GM12878 (cell line): ENCODE data around the gene CNKSR3. TPM values are rescaled to one million over a fixed set of nuclear protein-coding genes. Genes with fewer than 3 reads are reported as not detected.

Experiments
- ATAC-seq: fragments of 200-7000 bp; cut with Tn5 transposase; 3 replicates; pipeline ENCODE4 v1.9.1; 2020; ENCODE audit warnings: mild to moderate bottlenecking, moderate library complexity
- BruUV-seq: library from RNA; stranded (reverse); fragments of 400-500 nt; replicated peaks from 2 replicates; lab custom pipeline; 2021; lab: Mats Ljungman, UMichigan
- CTCF ChIA-PET: fragments of 300-600 bp; sonication (Branson Sonifier 250); formaldehyde crosslinking; extraction: SDS; loops from one replicate; lab custom pipeline; 2021; ENCODE audit warnings: inconsistent platforms; lab: Yijun Ruan, JAX
- POLR2A ChIA-PET: fragments of 350-600 bp; formaldehyde crosslinking; extraction: SDS; loops from one replicate; lab custom pipeline; 2021; ENCODE audit warnings: inconsistent platforms; lab: Charles Lee
- RAD21 ChIA-PET: fragments of 300-600 bp; sonication (Branson Sonifier 250); formaldehyde crosslinking; loops from one replicate; lab custom pipeline; 2023; ENCODE audit warnings: antibody characterized with exemption; ENCODE audit not compliant: unreplicated experiment; lab: Charles Lee
- SMC1A ChIA-PET: fragments of 300-600 bp; sonication (Branson Sonifier 250); formaldehyde crosslinking; loops from one replicate; lab custom pipeline; 2023; ENCODE audit not compliant: unreplicated experiment, uncharacterized antibody; lab: Charles Lee
- DNase-seq: peaks from one replicate; pipeline ENCODE4 v3.0.0-alpha.2; 2011; ENCODE audit warnings: low read depth, low spot score
- FAIRE-seq: peaks from 3 replicates; lab custom pipeline; 2011; peaks lifted over from hg19 to GRCh38; lab: Jason Lieb, UNC
- H2AFZ ChIP-seq: 2 replicates; pipeline ENCODE4 v1.6.0; 2011; ENCODE audit warnings: low read depth, low read length, control low read depth; ENCODE audit not compliant: control insufficient read depth
- H3K27ac ChIP-seq: 2 replicates; pipeline ENCODE4 v1.5.1; 2011; ENCODE audit warnings: control low read depth; ENCODE audit not compliant: control insufficient read depth, insufficient read depth
- H3K27me3 ChIP-seq, 2 experiments: replicated peaks in 1 of 2; 2 replicates each; pipeline versions ENCODE4 v1.6.0 to v1.6.1; 2011; ENCODE audit warnings: low read length in 1 of 2; ENCODE audit not compliant: control insufficient read depth in 2 of 2, insufficient read depth in 2 of 2
- H3K36me3 ChIP-seq, 2 experiments: 2 replicates each; pipeline ENCODE4 v1.5.1; 2011; ENCODE audit warnings: low read length in 1 of 2; ENCODE audit not compliant: control insufficient read depth in 2 of 2, insufficient read depth in 2 of 2
- H3K4me1 ChIP-seq: 2 replicates; pipeline ENCODE4 v1.6.1; 2011; ENCODE audit warnings: mild to moderate bottlenecking, low read length, moderate library complexity, mixed read lengths; ENCODE audit not compliant: control insufficient read depth, insufficient read depth
- H3K4me2 ChIP-seq: 2 replicates; pipeline ENCODE4 v1.6.0; 2011; ENCODE audit warnings: control low read depth; ENCODE audit not compliant: control insufficient read depth, insufficient read depth
- H3K4me3 ChIP-seq: fragments of 200-600 bp; sonication (generic); 2 replicates; pipeline ENCODE4 v1.5.1; 2016
- H3K79me2 ChIP-seq: 2 replicates; pipeline ENCODE4 v1.6.0; 2011; ENCODE audit warnings: low read length; ENCODE audit not compliant: control insufficient read depth, insufficient read depth
- H3K9ac ChIP-seq: 2 replicates; pipeline ENCODE4 v1.8.0; 2011; ENCODE audit warnings: low read length, control low read depth, mixed read lengths; ENCODE audit not compliant: control insufficient read depth, insufficient read depth
- H3K9me3 ChIP-seq: replicated peaks from 3 replicates; pipeline ENCODE4 v1.5.1; 2011; ENCODE audit warnings: mild to moderate bottlenecking, low read length; ENCODE audit not compliant: control insufficient read depth, insufficient read depth
- H4K20me1 ChIP-seq: 2 replicates; pipeline ENCODE4 v1.6.0; 2011; ENCODE audit not compliant: control insufficient read depth, insufficient read depth
- ATF2 ChIP-seq: IDR thresholded peaks from 2 replicates; pipeline ENCODE4 v1.6.1; 2012; ENCODE audit warnings: low read length, inconsistent platforms
- CREM ChIP-seq: IDR thresholded peaks from 2 replicates; pipeline ENCODE4 v1.6.1; 2014; ENCODE audit warnings: antibody characterized with exemption, low read depth
- KAT2A ChIP-seq: conservative IDR thresholded peaks from 2 replicates; pipeline ENCODE4 v1.6.1; 2011; ENCODE audit warnings: low read depth, low read length; ENCODE audit not compliant: control insufficient read depth
- MYB ChIP-seq: fragments of 150-350 bp; IDR thresholded peaks from 2 replicates; pipeline ENCODE4 v1.6.1; 2014; ENCODE audit warnings: mild to moderate bottlenecking, low read depth, low read length, borderline replicate concordance
- RCOR1 ChIP-seq: conservative IDR thresholded peaks from 2 replicates; pipeline ENCODE4 v1.6.1; 2012; ENCODE audit warnings: low read depth, low read length, improper control_type of control experiment
- SKIL ChIP-seq: fragments of 450-650 bp; IDR thresholded peaks from 2 replicates; pipeline ENCODE4 v1.6.1; 2017; ENCODE audit warnings: mild to moderate bottlenecking, low read depth, inconsistent platforms; ENCODE audit not compliant: poor library complexity, severe bottlenecking
- TBL1XR1 ChIP-seq: IDR thresholded peaks from 2 replicates; pipeline ENCODE4 v1.6.1; 2012; ENCODE audit warnings: low read depth, low read length, improper control_type of control experiment
- ZNF274 ChIP-seq: IDR thresholded peaks from one replicate; pipeline ENCODE4 v1.8.0; 2011; ENCODE audit not compliant: insufficient read length, insufficient read depth
- ZSCAN29 ChIP-seq: fragments of 450-650 bp; IDR thresholded peaks from 2 replicates; pipeline ENCODE4 v1.6.1; 2017; ENCODE audit warnings: mild to moderate bottlenecking, moderate library complexity
- WGBS: methylation state at CpG from one replicate; pipeline ENCODE4 v1.1.6; 2016; ENCODE audit warnings: low lambda C conversion rate; ENCODE audit not compliant: insufficient replicate concordance, insufficient coverage; ENCODE audit errors: missing lambda C conversion rate; 5-methylcytosine and 5-hydroxymethylcytosine counted together
- in situ Hi-C: fragments of 300-500 bp; cut with MboI; formaldehyde crosslinking; loops from 9 replicates; pipeline ENCODE4 v1.14.3; 2018; ENCODE audit warnings: mixed read lengths
- intact Hi-C: fragments of 100-400 bp; cut with micrococcal nuclease; formaldehyde crosslinking; loops from one replicate; pipeline ENCODE4 v1.14.2; 2022; ENCODE audit not compliant: unreplicated experiment
- polyA plus RNA-seq, 11 experiments: library from polyadenylated mRNA; depleted of rRNA in 4 of 11; unstranded in 6 of 11; stranded (reverse) in 5 of 11; fragments of >200 nt; fragmentation: Nextera tagmentation in 4 of 11; fragmentation: Illumina TruSeq in 1 of 11; extraction: Ambion mirVana in 4 of 11; extraction: Trizol in 1 of 11; gene quantifications; 1 replicate in 1 of 11; 2 replicates in 10 of 11; pipeline versions ENCODE4 v1.2.1 to v1.2.3, GENCODE V29; 2011 to 2016; ENCODE audit warnings: inconsistent platforms in 2 of 11, missing spikeins in 2 of 11, low read depth in 1 of 11
- total RNA-seq, 4 experiments: library from RNA; depleted of rRNA in 3 of 4; stranded (reverse); fragments of >200 nt in 3 of 4; fragmentation: Illumina TruSeq in 1 of 4; extraction: Trizol in 1 of 4; gene quantifications; 2 replicates each; pipeline versions ENCODE4 v1.2.1 to v1.2.3, GENCODE V29; 2013 to 2021
- TF ChIP-seq, protein P1 (sequence below): IDR thresholded peaks from 2 replicates; pipeline ENCODE4 v1.6.1; 2012; ENCODE audit warnings: low read depth, low read length, improper control_type of control experiment

CNKSR3 gene
- total and polyA plus RNA-seq, 10 of the 15 experiments (the other 5 are each of a cell fraction or from before 2014, with no cell fraction given) = under 0.01 to 0.48 (median 0.12) TPM; not detected in 2

DNA sequence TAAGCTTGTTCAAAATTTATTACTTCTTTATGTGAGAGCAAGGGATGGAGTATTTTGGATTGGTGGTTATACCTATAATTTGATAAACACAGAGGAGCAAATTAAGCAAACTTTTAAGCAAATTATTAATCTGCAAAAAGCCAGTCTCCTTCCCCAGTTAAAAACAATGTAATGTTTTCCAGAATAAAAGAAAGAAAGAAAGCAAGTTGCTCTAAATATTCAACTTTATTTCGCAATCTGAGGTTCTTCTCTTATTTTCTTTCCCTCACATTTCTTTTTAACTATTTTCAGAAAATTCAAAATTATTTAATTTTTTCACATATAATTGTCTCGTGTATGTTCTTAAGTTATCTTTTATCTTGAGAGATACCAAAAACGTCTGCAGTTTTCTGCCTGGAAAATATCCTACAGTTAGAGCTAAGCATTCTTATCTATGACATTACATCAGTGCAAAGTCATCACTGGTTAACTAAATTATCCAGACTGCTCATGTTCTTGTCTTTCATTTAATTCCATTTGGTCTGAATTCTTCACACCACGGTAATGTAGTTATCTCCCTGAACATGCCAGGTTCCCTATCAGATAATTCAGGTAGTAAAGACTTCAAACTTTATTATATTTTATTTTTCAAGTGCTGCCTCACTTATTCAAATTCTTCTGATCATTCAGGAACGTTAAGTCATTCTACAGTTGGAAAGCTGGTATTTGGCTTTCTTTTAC, 3.3 kb upstream of the CNKSR3 start:
- TF ChIP-seq ZNF274 (no peak), MYB (no peak), KAT2A (no peak), CREM (no peak), TBL1XR1 (no peak)
- TF ChIP-seq, protein P1, sequence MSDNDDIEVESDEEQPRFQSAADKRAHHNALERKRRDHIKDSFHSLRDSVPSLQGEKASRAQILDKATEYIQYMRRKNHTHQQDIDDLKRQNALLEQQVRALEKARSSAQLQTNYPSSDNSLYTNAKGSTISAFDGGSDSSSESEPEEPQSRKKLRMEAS = no peak

GRCh38 chr6:154512201-154512600, 1.7 kb upstream of the CNKSR3 start:
- Histone ChIP-seq H3K4me3 (no peak overlapping the region), H3K27me3 (peaks cover 6 to 7% of the 10 kb centered on the region in 2 experiments; a peak in 3 of 4 replicates), H4K20me1 (no peaks in the 10 kb centered on the region), H3K9me3 (no peaks in the 10 kb centered on the region), H2AFZ (no peak overlapping the region), H3K4me1 (no peaks in the 10 kb centered on the region), H3K4me2 (no peak overlapping the region), H3K9ac (no peak overlapping the region), H3K36me3 (no peaks in the 10 kb centered on the region), H3K27ac (no peak overlapping the region), H3K79me2 (no peaks in the 10 kb centered on the region)
- POLR2A ChIA-PET = no interaction called here
- RAD21 ChIA-PET = no interaction called here
- no peak for DNase-seq
- BruUV-seq = no TSS peak
- no peak for FAIRE-seq
- CTCF ChIA-PET = no interaction called here
- intact Hi-C loops (no loop called here), in situ Hi-C loops (no loop called here)
- whole genome bisulfite sequencing = 36% methylated on average over 1 of the region's 1 CpG
- no peak for ATAC-seq
- SMC1A ChIA-PET = interaction anchor here (1.6 kb wide), 1 partner anchor 11 kb away, joined by 4 read pairs; no protein-coding TSS in a partner anchor
- TF ChIP-seq ATF2 (no peak), ZSCAN29 (no peak), SKIL (no peak), RCOR1 (no peak)

More for the DNA sequence above, 3.3 kb upstream of the CNKSR3 start:
- Histone ChIP-seq H3K36me3 (no peaks in the 10 kb centered on the region), H3K27me3 (peaks cover 4 to 6% of the 10 kb centered on the region in 2 experiments; a peak in 3 of 4 replicates), H3K27ac (no peak overlapping the region), H2AFZ (no peak overlapping the region), H3K79me2 (no peaks in the 10 kb centered on the region), H3K4me3 (no peak overlapping the region), H3K9me3 (no peaks in the 10 kb centered on the region), H4K20me1 (no peaks in the 10 kb centered on the region), H3K4me1 (no peaks in the 10 kb centered on the region), H3K9ac (no peak overlapping the region), H3K4me2 (no peak overlapping the region)
- POLR2A ChIA-PET = no interaction called here
- CTCF ChIA-PET = no interaction called here
- RAD21 ChIA-PET = no interaction called here
- BruUV-seq = no TSS peak
- intact Hi-C loops = no loop called here
- whole genome bisulfite sequencing = 11% methylated on average over 5 of the region's 5 CpGs
- in situ Hi-C loops = no loop called here
- SMC1A ChIA-PET = interaction anchor here (1.3 to 1.6 kb wide), 2 partner anchors 13 to 19 kb away, joined by 4 read pairs; no protein-coding TSS in a partner anchor
- FAIRE-seq (no peak), DNase-seq (no peak), ATAC-seq (no peak)
